ENCODE data around the gene SRP72.
A peak's percentile ranks its signal among the peaks of the same experiment; 100 is the strongest.

The SRP72 gene

DNA sequence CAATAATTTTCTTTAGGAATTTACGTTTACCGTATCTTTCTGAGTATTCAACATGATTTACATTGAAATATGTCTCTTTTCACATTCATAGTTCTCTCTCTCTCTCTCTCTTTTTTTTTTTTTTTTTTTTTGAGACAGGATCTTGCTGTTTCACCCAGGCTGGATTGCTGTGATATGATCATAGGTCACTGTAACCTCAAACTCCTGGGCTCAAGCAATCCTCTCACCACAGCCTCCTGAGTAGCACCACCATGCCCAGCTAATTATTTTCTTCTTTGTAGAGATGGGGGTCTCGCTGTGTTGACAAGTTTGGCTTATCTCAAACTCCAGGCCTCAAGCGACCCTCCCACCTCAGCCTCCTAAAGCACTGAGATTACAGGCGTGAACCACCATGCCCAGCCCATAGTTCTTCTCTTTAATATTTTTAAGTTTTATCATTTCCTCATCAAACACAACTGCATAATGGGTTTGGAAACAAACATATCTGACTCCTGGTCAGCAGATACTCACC, 9.8 kb downstream of the SRP72 start:
- TF ChIP-seq, protein P1, sequence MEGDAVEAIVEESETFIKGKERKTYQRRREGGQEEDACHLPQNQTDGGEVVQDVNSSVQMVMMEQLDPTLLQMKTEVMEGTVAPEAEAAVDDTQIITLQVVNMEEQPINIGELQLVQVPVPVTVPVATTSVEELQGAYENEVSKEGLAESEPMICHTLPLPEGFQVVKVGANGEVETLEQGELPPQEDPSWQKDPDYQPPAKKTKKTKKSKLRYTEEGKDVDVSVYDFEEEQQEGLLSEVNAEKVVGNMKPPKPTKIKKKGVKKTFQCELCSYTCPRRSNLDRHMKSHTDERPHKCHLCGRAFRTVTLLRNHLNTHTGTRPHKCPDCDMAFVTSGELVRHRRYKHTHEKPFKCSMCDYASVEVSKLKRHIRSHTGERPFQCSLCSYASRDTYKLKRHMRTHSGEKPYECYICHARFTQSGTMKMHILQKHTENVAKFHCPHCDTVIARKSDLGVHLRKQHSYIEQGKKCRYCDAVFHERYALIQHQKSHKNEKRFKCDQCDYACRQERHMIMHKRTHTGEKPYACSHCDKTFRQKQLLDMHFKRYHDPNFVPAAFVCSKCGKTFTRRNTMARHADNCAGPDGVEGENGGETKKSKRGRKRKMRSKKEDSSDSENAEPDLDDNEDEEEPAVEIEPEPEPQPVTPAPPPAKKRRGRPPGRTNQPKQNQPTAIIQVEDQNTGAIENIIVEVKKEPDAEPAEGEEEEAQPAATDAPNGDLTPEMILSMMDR (IDR thresholded peaks at IDR 0.05; ENCODE audit: low read length, missing control alignments), result no peak
- no peak overlapping the region for H3K4me3 ChIP-seq (replicated peaks; ENCODE audit: low read depth, low read length)
- DNase-seq (ENCODE audit: low read depth), result no peak

DNA sequence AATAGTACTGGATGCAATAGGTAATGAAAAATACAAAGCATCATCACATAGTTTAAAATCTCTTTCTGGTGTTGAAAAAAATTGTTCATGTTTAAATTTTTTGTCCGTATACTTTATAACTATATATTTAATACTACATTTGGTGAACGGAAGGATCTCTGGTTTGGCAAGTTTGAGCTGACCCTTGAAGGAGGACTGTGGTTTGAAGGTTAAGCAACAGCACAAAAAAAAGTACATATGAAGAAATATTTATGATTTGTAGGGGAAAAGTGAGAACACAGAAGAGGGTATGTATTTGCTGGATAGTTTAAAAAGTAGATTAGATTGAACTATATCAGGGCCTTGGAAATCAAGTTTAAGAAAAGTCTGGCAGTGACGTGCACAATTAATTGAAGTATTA, 13.3 kb downstream of the SRP72 start:
- TF ChIP-seq, protein P1 (IDR thresholded peaks at IDR 0.05; ENCODE audit: low read length, missing control alignments), result no peak
- no peak overlapping the region for H3K4me3 ChIP-seq (replicated peaks; ENCODE audit: low read depth, low read length)
- no peak for DNase-seq (ENCODE audit: low read depth)

DNA sequence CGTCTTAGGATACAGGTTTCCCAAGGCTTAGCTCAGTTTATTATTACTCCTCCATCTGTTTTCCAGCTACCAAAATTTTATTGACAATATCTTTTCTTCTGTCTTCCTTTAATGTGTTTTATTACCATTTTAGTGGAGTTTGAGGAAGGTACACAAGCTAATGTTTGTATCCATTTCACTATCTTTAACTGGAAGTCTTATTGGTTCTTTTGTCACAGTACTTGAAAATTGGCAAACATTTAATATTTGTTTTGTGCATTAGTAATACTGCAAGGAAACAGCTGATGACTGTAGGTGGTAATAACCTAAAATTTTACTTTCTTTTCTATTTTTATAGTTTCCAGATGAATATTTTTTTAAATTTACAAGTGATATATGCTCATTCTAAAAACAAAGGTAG, 28.8 kb downstream of the SRP72 start:
- H3K4me3 ChIP-seq (replicated peaks; ENCODE audit: low read depth, low read length), result no peak overlapping the region
- DNase-seq (ENCODE audit: low read depth), result no peak
- TF ChIP-seq, protein P1 (IDR thresholded peaks at IDR 0.05; ENCODE audit: low read length, missing control alignments), result no peak

DNA sequence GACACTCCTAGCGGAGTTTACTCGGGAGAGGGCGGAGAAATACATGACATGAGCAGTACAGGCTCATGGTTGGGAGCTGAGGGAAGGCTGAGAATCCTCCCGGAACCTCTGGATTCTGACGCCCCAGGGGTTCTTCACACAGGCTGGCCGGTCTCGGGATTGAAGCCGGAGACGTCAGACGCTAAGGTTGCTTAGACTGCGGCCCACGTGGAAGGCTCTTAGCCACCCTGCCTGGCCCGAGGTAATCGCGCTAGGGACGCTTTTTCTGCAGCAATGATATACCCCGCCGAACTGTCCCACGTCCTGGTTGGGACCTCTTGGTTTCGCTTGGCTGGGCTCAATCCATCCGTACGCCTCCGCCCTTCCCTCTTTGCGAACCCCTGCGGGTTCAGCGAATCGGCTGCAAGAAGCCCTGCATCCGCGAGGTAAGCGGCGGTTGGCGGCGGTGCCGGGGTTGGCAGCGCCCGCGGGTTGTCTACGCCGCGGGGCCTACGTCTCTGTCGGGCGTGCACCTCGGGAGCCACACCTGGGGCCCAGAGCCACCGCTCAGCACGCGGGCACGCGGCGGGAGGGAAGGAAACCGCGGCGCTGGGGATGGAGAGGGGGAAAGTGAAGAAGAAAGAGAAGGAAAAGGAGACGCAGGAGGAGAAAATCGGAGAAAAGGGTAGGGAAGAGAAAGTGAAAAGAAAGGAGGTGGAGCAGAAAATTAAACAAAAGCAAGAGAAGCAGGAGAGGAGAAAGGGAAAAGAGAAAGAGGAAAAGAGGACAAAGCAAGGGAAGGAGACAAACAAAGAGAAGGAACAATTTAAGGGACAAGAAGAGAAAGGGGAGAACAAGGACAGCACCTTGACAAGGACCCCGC, 38.1 kb downstream of the SRP72 start, which contains the start of gene ARL9:
TSS of gene ARL9 (plus strand) at position 523 of the 862 bp plus-strand sequence. CDS start at position 595, 72 bp downstream.
- TF ChIP-seq, protein P1 (IDR thresholded peaks at IDR 0.05; ENCODE audit: low read length, missing control alignments), result no peak
- peak; percentile 52 for DNase-seq (ENCODE audit: low read depth)
- H3K4me3 ChIP-seq (replicated peaks; ENCODE audit: low read depth, low read length), result peak within 1 kb of the TSS; percentile 67

DNA sequence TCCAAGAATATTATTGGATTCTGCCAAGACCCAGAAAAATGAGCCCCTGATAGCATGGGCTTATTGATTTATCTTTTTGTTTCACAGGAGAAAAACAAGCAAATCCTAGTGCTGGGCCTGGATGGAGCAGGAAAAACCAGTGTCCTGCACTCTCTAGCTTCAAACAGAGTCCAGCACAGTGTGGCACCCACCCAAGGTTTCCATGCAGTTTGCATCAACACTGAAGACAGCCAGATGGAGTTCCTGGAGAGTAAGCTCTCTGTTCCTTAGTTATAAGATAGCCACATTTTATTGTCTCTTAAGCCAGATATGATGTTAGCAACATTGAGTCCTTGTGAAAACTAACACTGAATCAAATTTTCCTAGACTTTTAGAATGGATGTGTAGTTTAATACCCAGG, 43.7 kb downstream of the SRP72 start:
- H3K4me3 ChIP-seq (replicated peaks; ENCODE audit: low read depth, low read length), result no peak overlapping the region
- TF ChIP-seq, protein P1 (IDR thresholded peaks at IDR 0.05; ENCODE audit: low read length, missing control alignments), result no peak
- no peak for DNase-seq (ENCODE audit: low read depth)

DNA sequence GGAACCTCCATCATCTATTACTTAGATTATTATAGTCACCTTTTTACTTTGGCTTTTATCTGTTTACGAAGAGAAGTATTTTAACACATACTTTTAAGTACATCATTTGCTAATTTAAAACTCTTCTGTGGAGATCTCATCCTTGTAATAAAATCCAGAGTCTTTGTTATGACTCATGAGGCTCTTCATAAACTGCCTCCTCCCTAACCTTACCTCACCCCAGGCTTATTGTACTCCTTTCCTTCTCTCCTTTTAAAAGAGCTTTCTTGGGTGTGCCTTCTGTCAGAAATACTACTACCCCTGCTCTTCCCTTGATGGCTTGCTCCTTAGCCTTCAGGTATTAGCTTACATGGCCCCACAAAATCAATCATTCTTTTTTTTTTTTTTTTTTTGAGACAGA, 44.7 kb downstream of the SRP72 start:
- H3K4me3 ChIP-seq (replicated peaks; ENCODE audit: low read depth, low read length), result no peak overlapping the region
- TF ChIP-seq, protein P1 (IDR thresholded peaks at IDR 0.05; ENCODE audit: low read length, missing control alignments), result no peak
- DNase-seq (ENCODE audit: low read depth), result no peak
